Measurements from ENCODE around the gene HLF.

HLF gene

DNA sequence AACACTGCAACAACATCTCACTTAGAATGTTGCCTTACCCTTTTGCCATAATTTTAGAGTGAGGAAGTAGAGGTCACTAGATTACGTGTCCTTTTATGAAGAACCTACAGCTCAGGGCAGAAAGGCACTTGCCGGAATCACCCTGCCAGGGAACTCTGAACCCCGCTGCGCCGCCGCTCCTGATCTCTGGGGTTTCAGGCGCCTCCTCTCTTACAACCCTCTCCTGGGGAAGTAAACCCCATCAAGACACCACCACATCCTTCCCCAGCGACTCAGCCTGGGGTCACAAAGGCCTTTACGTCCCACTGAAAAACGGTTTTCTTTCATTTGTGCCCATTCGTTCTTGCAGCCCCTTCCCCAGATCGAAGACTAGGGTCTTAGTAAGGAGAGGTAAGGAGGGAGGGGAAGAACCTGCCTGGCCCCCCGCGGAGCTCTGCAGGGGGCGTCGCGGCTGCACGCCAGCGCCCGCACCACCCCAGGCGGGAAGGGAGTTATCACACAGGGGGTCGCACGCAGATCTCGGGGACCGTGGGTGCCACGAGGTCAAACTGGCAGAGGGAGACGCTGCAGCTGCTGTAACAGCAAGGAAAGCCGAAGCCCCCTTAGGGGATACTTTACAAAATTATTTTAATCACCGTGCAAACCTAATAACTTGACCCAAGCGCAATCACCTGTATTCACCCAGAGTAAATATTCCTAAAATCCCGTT, 1.0 kb upstream of the HLF start:
- TF ChIP-seq, protein P1, sequence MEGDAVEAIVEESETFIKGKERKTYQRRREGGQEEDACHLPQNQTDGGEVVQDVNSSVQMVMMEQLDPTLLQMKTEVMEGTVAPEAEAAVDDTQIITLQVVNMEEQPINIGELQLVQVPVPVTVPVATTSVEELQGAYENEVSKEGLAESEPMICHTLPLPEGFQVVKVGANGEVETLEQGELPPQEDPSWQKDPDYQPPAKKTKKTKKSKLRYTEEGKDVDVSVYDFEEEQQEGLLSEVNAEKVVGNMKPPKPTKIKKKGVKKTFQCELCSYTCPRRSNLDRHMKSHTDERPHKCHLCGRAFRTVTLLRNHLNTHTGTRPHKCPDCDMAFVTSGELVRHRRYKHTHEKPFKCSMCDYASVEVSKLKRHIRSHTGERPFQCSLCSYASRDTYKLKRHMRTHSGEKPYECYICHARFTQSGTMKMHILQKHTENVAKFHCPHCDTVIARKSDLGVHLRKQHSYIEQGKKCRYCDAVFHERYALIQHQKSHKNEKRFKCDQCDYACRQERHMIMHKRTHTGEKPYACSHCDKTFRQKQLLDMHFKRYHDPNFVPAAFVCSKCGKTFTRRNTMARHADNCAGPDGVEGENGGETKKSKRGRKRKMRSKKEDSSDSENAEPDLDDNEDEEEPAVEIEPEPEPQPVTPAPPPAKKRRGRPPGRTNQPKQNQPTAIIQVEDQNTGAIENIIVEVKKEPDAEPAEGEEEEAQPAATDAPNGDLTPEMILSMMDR (IDR thresholded peaks at IDR 0.05; ENCODE audit: control insufficient read depth, extremely low read depth, insufficient read depth) = no peak
- DNase-seq (ENCODE audit: low read depth) = no peak
- H3K4me3 ChIP-seq (ENCODE audit: low read depth, low read length) = no peak overlapping the region

DNA sequence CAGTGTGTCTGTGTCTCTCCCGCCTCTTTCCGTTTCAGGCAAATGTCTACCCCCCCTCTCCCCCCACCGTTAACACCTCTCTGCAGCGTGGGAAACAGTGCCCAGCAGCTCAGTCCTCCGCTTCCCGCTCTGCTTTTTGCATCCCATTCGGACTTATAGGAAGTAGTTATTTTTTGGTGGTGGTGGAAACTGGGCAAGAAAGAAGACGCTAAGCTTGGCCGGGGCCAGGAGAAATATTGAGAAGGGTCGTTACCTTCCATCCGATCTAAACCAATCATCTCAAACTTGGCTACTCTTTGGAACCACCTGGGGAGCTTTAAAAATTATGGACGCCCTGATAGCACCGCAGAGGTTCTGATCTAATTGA, 499 bp upstream of the HLF start:
- TF ChIP-seq, protein P1 (IDR thresholded peaks at IDR 0.05; ENCODE audit: control insufficient read depth, extremely low read depth, insufficient read depth) = no peak
- no peak overlapping the region for H3K4me3 ChIP-seq (ENCODE audit: low read depth, low read length)

DNA sequence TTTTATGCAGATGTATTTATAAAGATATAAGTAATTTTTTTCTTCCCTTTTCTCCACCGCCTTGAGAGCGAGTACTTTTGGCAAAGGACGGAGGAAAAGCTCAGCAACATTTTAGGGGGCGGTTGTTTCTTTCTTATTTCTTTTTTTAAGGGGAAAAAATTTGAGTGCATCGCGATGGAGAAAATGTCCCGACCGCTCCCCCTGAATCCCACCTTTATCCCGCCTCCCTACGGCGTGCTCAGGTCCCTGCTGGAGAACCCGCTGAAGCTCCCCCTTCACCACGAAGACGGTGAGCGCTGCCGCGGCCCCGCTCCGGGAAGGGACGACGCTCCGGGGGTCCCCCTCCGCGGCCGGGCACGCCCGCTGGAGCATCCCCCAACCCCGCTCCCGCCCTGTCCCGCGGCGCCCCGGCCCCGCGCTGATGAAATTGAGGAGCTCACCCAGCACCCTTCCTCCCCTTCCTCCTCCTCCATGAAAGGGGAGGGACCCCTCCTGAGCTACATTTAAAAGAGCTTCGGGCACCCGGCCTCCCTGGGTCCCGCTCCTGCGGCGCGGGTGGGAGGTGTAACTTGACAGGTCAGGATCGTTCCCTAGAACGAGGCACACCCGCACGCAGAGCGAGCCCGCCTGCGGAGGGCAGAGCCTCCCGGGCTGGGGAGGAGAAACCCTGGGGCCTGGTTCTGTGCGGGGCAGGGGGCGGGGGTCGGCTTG, 706 bp downstream of the HLF start:
- DNase-seq (ENCODE audit: low read depth) = no peak
- H3K4me3 ChIP-seq (ENCODE audit: low read depth, low read length) = peak overlapping the region; percentile 30
- TF ChIP-seq, protein P1 (IDR thresholded peaks at IDR 0.05; ENCODE audit: control insufficient read depth, extremely low read depth, insufficient read depth) = no peak

More for the DNA sequence above, 499 bp upstream of the HLF start:
- no peak for DNase-seq (ENCODE audit: low read depth)

DNA sequence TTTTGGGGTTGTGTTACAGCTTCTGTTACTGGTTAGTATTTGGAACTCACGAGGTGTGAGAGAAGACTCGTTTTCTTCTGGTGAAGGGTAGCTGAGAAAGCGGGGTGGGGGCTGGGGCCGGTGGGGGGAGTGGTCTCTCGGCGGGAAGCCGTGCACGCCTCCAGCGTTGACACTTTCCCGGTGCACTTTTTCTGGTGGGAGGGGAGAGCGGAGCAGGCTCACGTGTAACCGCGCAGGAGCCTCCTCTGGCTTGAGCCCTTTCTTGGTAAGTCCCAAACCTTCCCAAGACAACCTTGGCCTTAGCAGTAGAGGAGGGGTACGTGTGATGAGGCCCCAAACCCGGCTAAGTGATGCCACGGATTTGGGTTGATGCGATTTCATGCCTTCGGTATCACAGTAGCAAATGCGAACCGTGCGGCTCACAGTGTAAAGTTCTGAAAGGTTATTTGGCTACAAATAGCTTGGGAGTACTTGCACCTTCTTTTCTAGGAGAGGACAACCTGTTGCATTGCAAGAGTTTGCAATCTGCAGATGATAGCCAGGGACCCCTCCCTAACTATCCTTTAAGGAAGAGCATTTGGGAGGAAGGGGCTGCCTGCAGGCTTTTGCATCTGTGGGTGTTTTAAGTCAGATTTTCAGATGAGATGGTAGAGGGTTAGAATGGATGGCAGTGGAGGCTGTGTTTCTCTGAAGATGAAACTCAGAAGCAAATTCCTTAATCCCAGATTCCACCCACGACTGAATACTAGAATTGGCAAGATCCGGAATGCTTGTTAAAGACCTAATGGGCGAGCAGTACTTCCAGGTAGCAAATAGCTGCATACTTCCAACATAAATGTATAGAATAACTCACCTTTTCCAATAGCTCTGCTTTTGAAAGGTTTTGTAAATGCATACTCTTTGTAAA, 1.5 kb downstream of the HLF start:
- H3K4me3 ChIP-seq (ENCODE audit: low read depth, low read length) = no peak overlapping the region
- DNase-seq (ENCODE audit: low read depth) = no peak

DNA sequence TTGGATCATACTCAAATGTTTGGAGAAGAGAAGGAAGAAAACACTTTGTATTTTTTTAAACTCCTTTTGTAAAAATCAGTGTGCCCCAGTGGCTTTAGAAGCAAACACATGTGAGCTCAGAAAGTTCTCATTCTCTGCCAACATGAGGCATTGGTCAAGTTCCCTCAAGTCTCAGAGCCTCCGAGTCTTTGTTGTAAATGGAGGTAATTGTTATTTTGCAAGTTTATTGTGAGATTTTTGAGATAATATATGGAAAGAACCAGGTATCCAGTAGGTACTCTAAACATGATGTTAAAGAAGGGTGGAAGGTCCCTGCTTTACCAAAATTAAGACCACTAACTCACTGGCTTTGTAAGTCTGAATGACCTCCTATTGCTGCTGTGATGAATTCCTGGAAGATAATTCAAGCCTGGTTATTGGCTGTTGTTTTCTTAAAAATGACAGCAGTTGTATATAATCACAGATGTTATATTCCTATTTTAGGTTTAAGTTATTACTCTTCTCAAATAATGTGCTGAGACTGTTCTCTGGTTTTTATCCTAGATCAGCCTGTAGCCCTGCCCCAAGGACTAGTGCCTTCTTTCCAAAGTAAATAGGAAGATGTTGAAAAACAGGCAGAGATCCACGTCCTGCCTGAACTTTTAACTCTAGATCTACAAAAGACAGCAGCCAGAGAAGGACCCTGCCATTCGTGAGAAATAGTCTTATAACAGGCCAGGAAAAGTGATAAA, 2.4 kb downstream of the HLF start:
- TF ChIP-seq, protein P1 (IDR thresholded peaks at IDR 0.05; ENCODE audit: control insufficient read depth, extremely low read depth, insufficient read depth) = no peak
- no peak overlapping the region for H3K4me3 ChIP-seq (ENCODE audit: low read depth, low read length)
- DNase-seq (ENCODE audit: low read depth) = no peak

More for the DNA sequence above, 1.5 kb downstream of the HLF start:
- TF ChIP-seq, protein P1 (IDR thresholded peaks at IDR 0.05; ENCODE audit: control insufficient read depth, extremely low read depth, insufficient read depth) = no peak
